Osteoblast (primary cell): ENCODE measurements around the gene PNPLA7. TPM values are rescaled to one million over a fixed set of nuclear protein-coding genes. Genes with fewer than 3 reads are reported as not detected.

ENCODE experiments used
- DNase-seq: peaks from one replicate; pipeline ENCODE4 v3.0.0; 2011; ENCODE audit warnings: low spot score, mixed read lengths; ENCODE audit not compliant: insufficient read length; ENCODE audit errors: missing footprints
- H2AFZ ChIP-seq: 2 replicates; pipeline ENCODE4 v1.6.0; 2011; ENCODE audit warnings: mild to moderate bottlenecking, low read length
- H3K27ac ChIP-seq: 2 replicates; pipeline ENCODE4 v1.5.1; 2011; ENCODE audit warnings: mild to moderate bottlenecking, low read depth, low read length, moderate library complexity
- H3K27me3 ChIP-seq: 2 replicates; pipeline ENCODE4 v1.6.0; 2012; ENCODE audit warnings: mild to moderate bottlenecking, control low read depth, inconsistent platforms, low read length, moderate library complexity; ENCODE audit not compliant: insufficient read depth
- H3K36me3 ChIP-seq: 2 replicates; pipeline ENCODE4 v1.5.1; 2011; ENCODE audit warnings: mild to moderate bottlenecking, low read length, control low read depth, moderate library complexity; ENCODE audit not compliant: insufficient read depth
- H3K4me1 ChIP-seq: 2 replicates; pipeline ENCODE4 v1.5.1; 2011; ENCODE audit warnings: mild to moderate bottlenecking, low read length, control low read depth, moderate library complexity; ENCODE audit not compliant: insufficient read depth
- H3K4me2 ChIP-seq: 2 replicates; pipeline ENCODE4 v1.6.0; 2011; ENCODE audit warnings: mild to moderate bottlenecking, low read length; ENCODE audit not compliant: insufficient read depth
- H3K4me3 ChIP-seq: fragments of 200-600 bp; sonication (generic); 3 replicates; pipeline ENCODE4 v1.5.1; 2012; ENCODE audit warnings: mild to moderate bottlenecking, low read length, inconsistent platforms; ENCODE audit not compliant: insufficient read depth
- H3K79me2 ChIP-seq: 2 replicates; pipeline ENCODE4 v1.6.0; 2012; ENCODE audit warnings: mild to moderate bottlenecking, low read length, control low read depth, inconsistent platforms; ENCODE audit not compliant: insufficient read depth
- H3K9me3 ChIP-seq: 2 replicates; pipeline ENCODE4 v1.5.1; 2011; ENCODE audit warnings: low read depth, low read length, control low read depth
- H4K20me1 ChIP-seq: 2 replicates; pipeline ENCODE4 v1.6.0; 2012; ENCODE audit warnings: mild to moderate bottlenecking, low read length, control low read depth; ENCODE audit not compliant: insufficient read depth
- CTCF ChIP-seq: IDR thresholded peaks from 2 replicates; pipeline ENCODE4 v1.5.1; 2011; ENCODE audit warnings: mild to moderate bottlenecking, low read depth, low read length, moderate library complexity; ENCODE audit errors: extremely low read depth
- total RNA-seq: library from RNA; depleted of rRNA; stranded (reverse); fragments of >200 nt; gene quantifications from 2 replicates; pipeline ENCODE4 v1.2.3, GENCODE V29; 2012

PNPLA7 gene
- total RNA-seq, 1 donor = 1.8 TPM

- Histone ChIP-seq H4K20me1 (peaks cover 1% of the 10 kb centered on the region), H3K36me3 (peaks cover 4% of the 10 kb centered on the region), H3K79me2 (no peaks in the 10 kb centered on the region), H2AFZ (no peak overlapping the region), H3K4me2 (no peak overlapping the region), H3K27ac (no peak overlapping the region), H3K4me1 (no peaks in the 10 kb centered on the region), H3K27me3 (peaks cover 1% of the 10 kb centered on the region), H3K4me3 (no peak overlapping the region), H3K9me3 (no peaks in the 10 kb centered on the region)
- no peak for TF ChIP-seq CTCF
- DNase-seq = peak; percentile 78
Measured at GRCh38 chr9:137447722-137448601, 102.2 kb downstream of the PNPLA7 start.

GRCh38 chr9:137446851-137447471, 103.2 kb downstream of the PNPLA7 start:
- Histone ChIP-seq H3K27ac (no peak overlapping the region), H3K4me2 (no peak overlapping the region), H3K4me1 (no peaks in the 10 kb centered on the region), H3K9me3 (no peaks in the 10 kb centered on the region), H4K20me1 (no peaks in the 10 kb centered on the region), H3K79me2 (no peaks in the 10 kb centered on the region), H3K36me3 (no peaks in the 10 kb centered on the region), H2AFZ (no peak overlapping the region), H3K4me3 (no peak overlapping the region), H3K27me3 (peaks cover 11% of the 10 kb centered on the region)
- TF ChIP-seq CTCF = no peak
- peak; percentile 86 for DNase-seq

- H3K4me1 ChIP-seq = no peaks in the 10 kb centered on the region
- peak; percentile 79 for DNase-seq
- H3K4me2 ChIP-seq = no peak overlapping the region
- H3K9me3 ChIP-seq = no peaks in the 10 kb centered on the region
- H2AFZ ChIP-seq = no peak overlapping the region
- no peak overlapping the region for H3K4me3 ChIP-seq
- H3K27me3 ChIP-seq = peaks cover 12% of the 10 kb centered on the region
- no peaks in the 10 kb centered on the region for H4K20me1 ChIP-seq
- H3K79me2 ChIP-seq = no peaks in the 10 kb centered on the region
- no peak overlapping the region for H3K27ac ChIP-seq
- no peaks in the 10 kb centered on the region for H3K36me3 ChIP-seq
- TF ChIP-seq CTCF = no peak
Measured at GRCh38 chr9:137445930-137446431, 104.2 kb downstream of the PNPLA7 start.

GRCh38 chr9:137445275-137445807, 104.9 kb downstream of the PNPLA7 start:
- Histone ChIP-seq H3K9me3 (no peaks in the 10 kb centered on the region), H3K4me2 (no peak overlapping the region), H3K4me3 (no peak overlapping the region), H3K4me1 (no peaks in the 10 kb centered on the region), H3K27ac (no peak overlapping the region), H4K20me1 (no peaks in the 10 kb centered on the region), H3K36me3 (no peaks in the 10 kb centered on the region), H3K27me3 (peaks cover 12% of the 10 kb centered on the region), H2AFZ (no peak overlapping the region), H3K79me2 (no peaks in the 10 kb centered on the region)
- TF ChIP-seq CTCF = peak; percentile 89
- peak; percentile 99 for DNase-seq
